Measurements from ENCODE around the gene NCSTN. TPM values are rescaled to one million over a fixed set of nuclear protein-coding genes. Genes with fewer than 3 reads are reported as not detected.

The NCSTN gene
- total and polyA plus RNA-seq, 9 of the 15 experiments (the other 6 are each of a cell fraction or from before 2014, with no cell fraction given) = 21.3 to 91.1 (median 57.9) TPM

- TF ChIP-seq, protein P1, sequence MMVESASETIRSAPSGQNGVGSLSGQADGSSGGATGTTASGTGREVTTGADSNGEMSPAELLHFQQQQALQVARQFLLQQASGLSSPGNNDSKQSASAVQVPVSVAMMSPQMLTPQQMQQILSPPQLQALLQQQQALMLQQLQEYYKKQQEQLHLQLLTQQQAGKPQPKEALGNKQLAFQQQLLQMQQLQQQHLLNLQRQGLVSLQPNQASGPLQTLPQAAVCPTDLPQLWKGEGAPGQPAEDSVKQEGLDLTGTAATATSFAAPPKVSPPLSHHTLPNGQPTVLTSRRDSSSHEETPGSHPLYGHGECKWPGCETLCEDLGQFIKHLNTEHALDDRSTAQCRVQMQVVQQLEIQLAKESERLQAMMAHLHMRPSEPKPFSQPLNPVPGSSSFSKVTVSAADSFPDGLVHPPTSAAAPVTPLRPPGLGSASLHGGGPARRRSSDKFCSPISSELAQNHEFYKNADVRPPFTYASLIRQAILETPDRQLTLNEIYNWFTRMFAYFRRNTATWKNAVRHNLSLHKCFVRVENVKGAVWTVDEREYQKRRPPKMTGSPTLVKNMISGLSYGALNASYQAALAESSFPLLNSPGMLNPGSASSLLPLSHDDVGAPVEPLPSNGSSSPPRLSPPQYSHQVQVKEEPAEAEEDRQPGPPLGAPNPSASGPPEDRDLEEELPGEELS (CRISPR knock-in tag; IDR thresholded peaks at IDR 0.05; ENCODE audit: borderline replicate concordance) = no peak
- TF ChIP-seq NFYB (IDR thresholded peaks at IDR 0.05; ENCODE audit: extremely low read depth, insufficient read length) = no peak
- TF ChIP-seq TAF9B (IDR thresholded peaks at IDR 0.05; ENCODE audit: partially characterized antibody) = no peak
- no peak for TF ChIP-seq ZNF518B (CRISPR knock-in tag; IDR thresholded peaks at IDR 0.05)
- TF ChIP-seq BRD4 (IDR thresholded peaks at IDR 0.05) = peak; percentile 38; the same call in 1 of the 2 replicates
- TF ChIP-seq MYC (IDR thresholded peaks at IDR 0.05; ENCODE audit: low read depth, low read length) = peak; percentile 69
- peak; percentile 46; the same call in 1 of the 2 replicates for TF ChIP-seq MYC (CRISPR knock-in tag; IDR thresholded peaks at IDR 0.05; ENCODE audit: borderline replicate concordance, low read depth)
- TF ChIP-seq DDX20 (tag; IDR thresholded peaks at IDR 0.05; ENCODE audit: low read depth) = peak; percentile 64; the same call in 1 of the 2 replicates
- TF ChIP-seq AFF1 (IDR thresholded peaks at IDR 0.05; ENCODE audit: low read depth in 1 of 2, partially characterized antibody in 2 of 2) = peak in 1 of 2 experiments; percentile 67
- peak; percentile 25; the same call in 1 of the 2 replicates for TF ChIP-seq TOE1 (IDR thresholded peaks at IDR 0.05; ENCODE audit: borderline replicate concordance)
- no peak for TF ChIP-seq TOE1 (CRISPR knock-in tag; IDR thresholded peaks at IDR 0.05; ENCODE audit: borderline replicate concordance, low read depth)
- peak; percentile 88 for TF ChIP-seq SMARCA4 (IDR thresholded peaks at IDR 0.05)
- 0 out of 2 replicates have a peak, but pooled peaks have one; percentile 68 for TF ChIP-seq DMBX1 (CRISPR knock-in tag; IDR thresholded peaks at IDR 0.05; ENCODE audit: borderline replicate concordance)
- TF ChIP-seq SOX6 (IDR thresholded peaks at IDR 0.05) = 0 out of 2 replicates have a peak, but pooled peaks have one; percentile 55
- no peak for TF ChIP-seq MXI1 (IDR thresholded peaks at IDR 0.05; ENCODE audit: low read depth, low read length)
- no peak for TF ChIP-seq IRF2 (CRISPR knock-in tag; IDR thresholded peaks at IDR 0.05)
- 0 out of 2 replicates have a peak, but pooled peaks have one; percentile 34 for TF ChIP-seq L3MBTL2 (IDR thresholded peaks at IDR 0.05)
- peak; percentile 51; the same call in 1 of the 2 replicates for TF ChIP-seq GATAD2A (IDR thresholded peaks at IDR 0.05)
Measured at GRCh38 chr1:160362168-160362957, 19.2 kb downstream of the NCSTN start (continued).
